GM12801 (cell line): Measurements from ENCODE around the gene PI4KA.

Source experiments
- TF ChIP-seq, protein P1 (sequence below): IDR thresholded peaks from one replicate; pipeline ENCODE4 v1.5.1; 2011; ENCODE audit warnings: control low read depth; ENCODE audit not compliant: insufficient read length; ENCODE audit errors: extremely low read depth

Gene PI4KA

DNA sequence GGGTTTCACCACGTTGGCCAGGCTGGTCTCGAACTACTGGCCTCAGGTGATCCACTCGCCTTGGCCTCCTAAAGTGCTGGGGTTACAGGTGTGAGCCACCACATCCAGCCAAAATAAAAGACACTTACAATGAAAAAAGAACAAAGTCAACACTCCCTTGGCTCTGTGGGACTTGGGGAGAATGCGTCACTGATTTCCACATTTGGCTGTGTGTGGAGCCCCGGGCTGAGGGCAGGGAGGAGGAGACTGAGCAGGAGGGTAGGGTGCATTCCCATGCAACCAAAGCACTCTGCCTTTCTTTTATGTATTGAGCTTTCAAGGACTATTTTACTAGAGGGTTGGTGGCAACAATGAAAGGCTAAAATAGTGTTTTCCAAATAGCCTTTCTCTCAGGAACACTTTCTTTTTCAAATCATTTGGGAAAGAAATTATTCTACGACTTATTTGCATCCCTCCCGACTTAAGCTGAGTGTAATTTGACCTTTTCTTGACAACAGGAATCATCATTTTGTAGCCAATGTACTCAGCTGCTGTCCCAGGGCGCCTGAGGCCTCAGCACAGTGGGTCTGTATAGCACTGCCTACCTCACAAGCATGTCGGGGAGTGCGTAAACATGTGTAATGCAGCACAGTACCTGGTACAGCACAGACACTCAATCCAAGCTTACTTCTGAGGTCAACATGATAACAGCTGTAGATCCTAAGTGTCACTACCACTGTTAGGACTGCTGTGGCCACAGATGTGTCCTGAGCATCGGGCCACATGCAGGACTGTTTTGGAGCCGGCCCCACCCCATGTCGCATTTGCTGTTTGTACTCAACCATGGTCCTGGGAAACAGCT is 94.8 kb downstream of the PI4KA start:
- TF ChIP-seq, protein P1, sequence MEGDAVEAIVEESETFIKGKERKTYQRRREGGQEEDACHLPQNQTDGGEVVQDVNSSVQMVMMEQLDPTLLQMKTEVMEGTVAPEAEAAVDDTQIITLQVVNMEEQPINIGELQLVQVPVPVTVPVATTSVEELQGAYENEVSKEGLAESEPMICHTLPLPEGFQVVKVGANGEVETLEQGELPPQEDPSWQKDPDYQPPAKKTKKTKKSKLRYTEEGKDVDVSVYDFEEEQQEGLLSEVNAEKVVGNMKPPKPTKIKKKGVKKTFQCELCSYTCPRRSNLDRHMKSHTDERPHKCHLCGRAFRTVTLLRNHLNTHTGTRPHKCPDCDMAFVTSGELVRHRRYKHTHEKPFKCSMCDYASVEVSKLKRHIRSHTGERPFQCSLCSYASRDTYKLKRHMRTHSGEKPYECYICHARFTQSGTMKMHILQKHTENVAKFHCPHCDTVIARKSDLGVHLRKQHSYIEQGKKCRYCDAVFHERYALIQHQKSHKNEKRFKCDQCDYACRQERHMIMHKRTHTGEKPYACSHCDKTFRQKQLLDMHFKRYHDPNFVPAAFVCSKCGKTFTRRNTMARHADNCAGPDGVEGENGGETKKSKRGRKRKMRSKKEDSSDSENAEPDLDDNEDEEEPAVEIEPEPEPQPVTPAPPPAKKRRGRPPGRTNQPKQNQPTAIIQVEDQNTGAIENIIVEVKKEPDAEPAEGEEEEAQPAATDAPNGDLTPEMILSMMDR = no peak

DNA sequence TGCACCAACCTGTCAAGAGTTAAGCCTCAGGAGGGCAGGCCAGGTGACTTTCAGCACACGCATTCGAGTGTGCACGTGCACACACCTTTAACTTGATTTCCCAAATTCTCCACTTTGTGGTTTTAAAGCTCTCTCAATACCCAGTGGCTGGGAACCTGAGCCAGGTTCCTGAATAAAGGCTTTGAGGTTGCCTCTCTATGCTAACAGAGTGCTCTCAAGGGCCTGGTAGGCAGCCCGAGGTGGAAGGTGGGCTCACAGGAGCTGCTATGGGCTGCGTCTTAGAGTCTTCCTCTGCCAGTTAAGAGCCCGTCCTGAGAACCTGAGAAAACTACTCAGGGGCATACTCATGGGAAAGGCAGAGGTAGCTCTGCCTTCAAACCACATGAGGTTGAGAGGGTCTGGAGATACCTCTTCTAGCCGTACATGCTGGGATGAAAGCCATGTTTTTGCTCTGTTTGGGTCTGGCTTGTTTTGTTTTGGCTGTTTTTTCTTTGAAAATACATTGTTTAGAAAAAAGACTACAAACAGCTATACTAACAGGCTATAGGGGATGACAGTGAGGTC is 96.3 kb downstream of the PI4KA start:
- TF ChIP-seq, protein P1 = no peak

DNA sequence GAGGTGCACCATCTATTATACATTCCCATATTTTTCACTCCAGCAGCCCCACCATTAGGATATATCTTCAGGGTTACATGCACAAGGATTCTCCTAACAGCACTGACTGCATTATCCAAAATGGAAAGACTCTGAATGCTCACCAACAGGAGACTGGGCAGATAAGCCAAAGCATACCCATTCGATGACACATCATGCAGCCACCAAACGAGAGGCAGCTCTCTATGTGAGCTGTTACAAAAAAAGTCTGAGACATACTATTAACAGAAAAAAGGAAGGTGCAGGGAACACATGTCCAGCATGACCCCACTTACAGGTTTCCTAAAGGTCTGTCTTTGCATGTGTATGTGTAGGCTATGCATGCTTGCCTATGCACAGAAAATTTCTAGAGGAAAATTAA is 97.1 kb downstream of the PI4KA start:
- TF ChIP-seq, protein P1 = no peak

DNA sequence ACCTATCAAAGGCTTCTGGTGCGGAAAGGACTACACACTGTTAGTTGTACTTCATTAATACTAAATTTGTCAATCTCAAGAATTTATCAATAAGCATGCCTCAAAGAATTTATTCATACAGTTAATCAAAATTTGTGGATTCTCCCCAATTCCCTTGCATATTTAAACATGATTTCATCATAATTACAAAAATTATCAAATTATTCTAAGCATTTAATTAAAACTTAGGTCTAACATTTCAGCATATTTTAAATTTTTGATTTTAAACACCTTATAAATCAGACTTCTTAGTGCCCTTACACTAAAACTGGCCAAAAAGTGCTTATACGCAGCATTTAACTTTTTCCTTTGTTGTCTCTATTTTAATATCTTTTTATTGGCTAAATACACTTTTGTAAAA is 98.5 kb downstream of the PI4KA start:
- TF ChIP-seq, protein P1 = no peak

DNA sequence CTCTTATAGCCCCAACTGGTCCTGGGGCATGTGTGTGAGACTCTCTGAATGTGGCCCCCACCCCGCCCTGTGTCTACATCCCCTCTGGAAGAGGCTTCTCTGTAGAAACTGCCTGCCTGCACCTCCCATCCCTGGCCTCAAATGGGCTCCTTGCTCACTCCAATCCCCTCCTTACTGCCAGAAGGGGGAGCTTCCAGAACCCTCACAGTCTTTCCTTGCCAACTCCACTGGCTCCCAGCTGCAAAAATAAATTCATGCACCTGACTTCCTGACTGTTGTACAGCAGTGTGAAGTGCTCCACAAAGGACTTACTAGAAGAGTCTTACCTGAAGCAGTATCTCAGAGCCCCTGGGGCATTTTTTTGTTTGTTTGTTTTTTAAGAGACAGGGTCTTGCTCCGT is 99.9 kb downstream of the PI4KA start:
- TF ChIP-seq, protein P1 = no peak

DNA sequence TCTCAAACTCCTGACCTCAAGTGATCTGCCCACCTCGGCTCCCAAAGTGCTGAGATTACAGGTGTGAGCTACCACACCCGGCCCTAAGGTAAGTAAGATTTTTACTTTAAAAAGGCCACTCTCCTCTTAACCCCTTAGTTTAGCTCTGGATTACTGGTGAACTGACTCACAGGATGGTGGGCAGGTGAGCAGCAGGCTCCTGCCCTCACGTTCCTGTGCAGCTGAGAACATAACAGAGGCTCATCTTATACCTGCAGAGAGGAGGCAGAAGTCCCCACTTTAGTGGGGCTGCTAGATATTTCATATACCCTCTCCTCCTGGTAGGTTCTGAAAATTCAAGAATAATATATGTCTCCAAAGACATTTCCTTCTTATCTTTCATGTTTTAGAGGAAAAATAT is 101.8 kb downstream of the PI4KA start:
- TF ChIP-seq, protein P1 = no peak

DNA sequence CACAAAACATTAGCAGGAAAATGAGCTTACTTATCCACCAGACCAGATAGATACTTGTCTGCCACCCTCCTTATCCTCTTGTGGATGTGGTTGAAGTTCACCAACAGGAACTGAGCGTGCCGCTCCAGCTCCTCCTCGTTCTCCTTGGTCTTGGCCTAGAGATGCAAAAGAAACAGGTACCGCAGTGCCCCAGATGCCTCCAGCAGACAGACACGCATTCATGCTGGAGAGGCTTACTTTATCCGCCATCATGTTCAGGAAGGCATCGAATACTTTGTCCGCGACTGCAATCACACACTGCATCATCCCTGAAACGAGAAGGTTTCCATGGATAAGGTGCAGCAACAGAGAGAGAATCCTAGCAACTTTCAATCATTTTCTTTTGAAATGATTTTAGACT is 105.7 kb downstream of the PI4KA start:
- TF ChIP-seq, protein P1 = no peak
